ENCODE results near the gene DCUN1D2. TPM values are rescaled to one million over a fixed set of nuclear protein-coding genes. Genes with fewer than 3 reads are reported as not detected.

DCUN1D2 gene
- total RNA-seq, 1 experiment from 2014 or later, result 33.0 TPM

DNA sequence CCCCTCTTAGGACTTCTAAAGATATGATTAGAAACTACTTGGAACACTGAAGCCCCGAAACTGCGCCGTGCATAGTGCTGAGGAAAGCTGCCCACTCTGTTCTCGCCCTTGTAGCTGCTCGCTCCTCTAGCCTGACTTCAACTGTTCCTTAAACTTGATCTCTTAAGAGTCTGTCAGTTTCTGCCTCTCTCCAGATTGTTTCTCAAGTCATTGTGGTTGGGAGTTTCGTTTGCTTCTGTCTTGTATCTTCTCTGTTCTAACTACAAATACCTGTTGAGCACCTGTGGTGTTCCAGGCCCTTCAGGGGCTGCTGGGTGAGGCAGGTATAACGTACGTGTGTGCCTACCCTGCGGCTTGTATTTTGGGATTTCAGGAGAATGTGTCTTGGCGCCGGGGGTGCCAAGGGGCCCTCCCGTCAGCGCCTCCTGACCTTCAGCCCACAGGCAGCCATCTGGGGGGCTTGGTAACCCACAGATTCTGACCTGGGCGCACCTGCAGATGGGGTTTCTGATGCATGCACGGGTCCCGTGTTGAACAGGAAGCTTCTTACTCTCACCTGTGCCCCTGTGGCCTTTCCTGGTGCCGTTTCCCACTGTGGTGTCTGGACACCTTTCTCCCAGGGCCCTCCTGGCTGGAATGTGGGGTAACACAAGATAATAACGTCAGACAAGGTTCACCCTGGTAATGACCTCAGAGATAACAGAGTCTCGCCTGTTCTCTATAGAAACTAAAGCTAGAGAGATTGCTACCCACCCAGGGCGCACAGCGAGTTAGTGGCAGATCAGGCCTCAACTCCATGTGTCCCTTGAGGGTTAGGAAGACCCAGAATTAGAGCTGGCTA lies 17.2 kb upstream of the DCUN1D2 start:
- ChIA-PET POLR2A (ENCODE audit: unreplicated experiment) (no interaction called here), CTCF (no interaction called here)
- Histone ChIP-seq H2AFZ (no peak overlapping the region), H3K9me3 (ENCODE audit: insufficient read depth, low read depth) (no peaks in the 10 kb centered on the region), H3F3A (ENCODE audit: insufficient read depth, low read depth) (no peaks in the 10 kb centered on the region), H4K20me1 (ENCODE audit: insufficient read depth) (peaks cover 8% of the 10 kb centered on the region), H3K4me2 (no peak overlapping the region), H3K27ac (no peak overlapping the region), H3K27me3 (ENCODE audit: insufficient read depth, low read depth) (no peaks in the 10 kb centered on the region), H3K9me2 (ENCODE audit: insufficient read depth) (no peaks in the 10 kb centered on the region), H3K36me3 (ENCODE audit: low read depth) (peaks cover 15% of the 10 kb centered on the region; the same call in 1 of the 2 replicates), H3K79me2 (ENCODE audit: low read depth) (no peaks in the 10 kb centered on the region), H3K4me1 (replicated peaks; ENCODE audit: insufficient read depth) (no peaks in the 10 kb centered on the region), H3K4me3 (no peak overlapping the region)
- TF ChIP-seq CTCF (conservative IDR thresholded peaks at IDR 0.05) (no peak), EZH2 (IDR thresholded peaks at IDR 0.05; ENCODE audit: low read depth) (no peak)
- intact Hi-C loops (cut with micrococcal nuclease; ENCODE audit: unreplicated experiment), result no loop called here
- BruUV-seq (replicated peaks), result no TSS peak
- DNase-seq, result no peak

DNA sequence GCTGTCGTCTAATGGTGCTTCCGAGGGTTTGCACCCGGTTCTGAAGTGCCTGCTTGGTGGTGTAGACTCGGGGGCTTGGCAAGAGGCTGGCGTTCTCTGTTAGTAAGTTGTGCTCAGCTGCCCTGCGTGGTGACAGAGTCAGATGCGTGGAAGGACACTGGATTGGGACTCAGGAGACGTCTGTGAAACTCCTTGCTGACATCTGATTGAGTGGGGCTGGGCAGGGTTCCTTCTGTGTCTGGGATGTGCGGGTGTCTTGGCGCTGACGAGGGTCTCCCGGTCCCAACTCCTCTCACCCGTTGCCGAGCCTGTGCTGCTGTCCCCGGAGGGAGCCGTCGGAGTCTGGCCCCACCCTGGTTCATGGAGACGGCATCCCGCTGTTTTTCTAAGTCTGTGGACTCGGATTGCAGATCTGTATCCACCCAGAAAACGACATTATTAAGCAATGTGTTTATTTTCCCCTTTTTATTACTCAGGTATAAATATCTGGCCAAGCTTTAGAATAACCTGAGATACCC lies 16.4 kb upstream of the DCUN1D2 start:
- BruUV-seq (replicated peaks), result no TSS peak

More for the DNA sequence above, 16.4 kb upstream of the DCUN1D2 start:
- Histone ChIP-seq H3K36me3 (ENCODE audit: low read depth) (peaks cover 15% of the 10 kb centered on the region; the same call in 1 of the 2 replicates), H4K20me1 (ENCODE audit: insufficient read depth) (peaks cover 8% of the 10 kb centered on the region), H3K27ac (no peak overlapping the region), H3K9me3 (ENCODE audit: insufficient read depth, low read depth) (no peaks in the 10 kb centered on the region), H3K4me1 (replicated peaks; ENCODE audit: insufficient read depth) (no peaks in the 10 kb centered on the region), H3K79me2 (ENCODE audit: low read depth) (no peaks in the 10 kb centered on the region), H3K27me3 (ENCODE audit: insufficient read depth, low read depth) (no peaks in the 10 kb centered on the region), H2AFZ (no peak overlapping the region), H3F3A (ENCODE audit: insufficient read depth, low read depth) (no peaks in the 10 kb centered on the region), H3K4me2 (no peak overlapping the region), H3K4me3 (no peak overlapping the region), H3K9me2 (ENCODE audit: insufficient read depth) (no peaks in the 10 kb centered on the region)
- intact Hi-C loops (cut with micrococcal nuclease; ENCODE audit: unreplicated experiment), result no loop called here
- TF ChIP-seq EZH2 (IDR thresholded peaks at IDR 0.05; ENCODE audit: low read depth) (no peak), CTCF (conservative IDR thresholded peaks at IDR 0.05) (no peak)
- ChIA-PET POLR2A (ENCODE audit: unreplicated experiment) (no interaction called here), CTCF (no interaction called here)
- no peak for DNase-seq
